Heart right ventricle (tissue), 16 donors: Measurements from ENCODE around the gene OTUD7B. TPM values are rescaled to one million over a fixed set of nuclear protein-coding genes. Genes with fewer than 3 reads are reported as not detected.

Source experiments
- ATAC-seq, 8 donors: fragments of 200-7000 bp; cut with Tn5 transposase; one replicate each; pipeline ENCODE4 v1.9.1; 2020; ENCODE audit warnings: mild to moderate bottlenecking in 8 of 8, moderate library complexity in 8 of 8, moderate number of reproducible peaks in 1 of 8
- DNase-seq, 2 donors: peaks; one replicate each; pipeline ENCODE4 v3.0.0-alpha.2; 2020
- H3K27ac ChIP-seq, 10 donors: fragments of 200-600 bp; sonication (generic) in 2 of 10; one replicate each; pipeline versions ENCODE4 v1.5.0 to v1.8.0; 2020 to 2022; ENCODE audit warnings: mild to moderate bottlenecking in 3 of 10
- H3K27me3 ChIP-seq, 7 donors: fragments of 200-600 bp; one replicate each; pipeline ENCODE4 v1.8.0; 2021 to 2022; ENCODE audit warnings: mild to moderate bottlenecking in 2 of 7
- H3K36me3 ChIP-seq, 9 donors: fragments of 200-600 bp; sonication (generic) in 1 of 9; one replicate each; pipeline versions ENCODE4 v1.5.0 to v1.8.0; 2020 to 2022; ENCODE audit warnings: mild to moderate bottlenecking in 2 of 9
- H3K4me1 ChIP-seq, 9 donors: fragments of 200-600 bp; sonication (generic) in 1 of 9; one replicate each; pipeline versions ENCODE4 v1.5.0 to v1.8.0; 2020 to 2022; ENCODE audit warnings: mild to moderate bottlenecking in 4 of 9
- H3K4me3 ChIP-seq, 10 donors: fragments of 200-600 bp; sonication (generic) in 2 of 10; one replicate each; pipeline versions ENCODE4 v1.5.0 to v1.8.0; 2020 to 2022; ENCODE audit warnings: mild to moderate bottlenecking in 7 of 10, moderate library complexity in 2 of 10
- H3K9me3 ChIP-seq, 11 donors: fragments of 200-600 bp in 10 of 11; sonication (generic) in 2 of 11; one replicate each; pipeline versions ENCODE4 v1.5.0 to v1.8.0; 2013 to 2022; ENCODE audit warnings: mild to moderate bottlenecking in 2 of 11, control low read depth in 1 of 11, moderate library complexity in 1 of 11
- WGBS, 2 donors: extraction: QIAGEN DNeasy Blood & Tissue Kit; methylation state at CpG; one replicate each; pipeline ENCODE4 v1.1.7; 2013; ENCODE audit warnings: inconsistent platforms in 1 of 2; 5-methylcytosine and 5-hydroxymethylcytosine counted together
- intact Hi-C, 10 donors: fragments of 100-400 bp; cut with DNase I; formaldehyde crosslinking; loops; one replicate each; pipeline versions ENCODE4 v1.11.1 to v1.14.2; 2022
- polyA plus RNA-seq, 2 donors: library from polyadenylated mRNA; stranded (reverse); fragments of 200-250 nt; gene quantifications; one replicate each; pipeline ENCODE4 v1.2.3, GENCODE V29; 2013
- total RNA-seq, 10 donors: library from RNA; stranded (reverse); fragmentation: NEBNext Ultra II Directional in 3 of 10; extraction: Animal tissue kit (Norgen Biotek cat#: 25700) in 3 of 10; gene quantifications; one replicate each; pipeline versions ENCODE4 v1.2.1 to v1.2.4, GENCODE V29; 2021 to 2023
- TF ChIP-seq, protein P1 (sequence below), 9 donors: fragments of 200-600 bp; sonication (generic) in 2 of 9; IDR thresholded peaks; one replicate each; pipeline versions ENCODE4 v1.5.0 to v1.8.0; 2021 to 2022; ENCODE audit warnings: antibody characterized with exemption in 9 of 9, mild to moderate bottlenecking in 5 of 9, moderate library complexity in 1 of 9
- donor health status: Arrhythmogenic right ventricular cardiomyopathy.
- donor health status: ischemic (EF 13 %, LVEDD 7.1; RV severe dilation, severe dysfunction).
- donor health status: healthy with polysubstance abuse.
- donor health status: DM: no; HTN: yes; CAD: no.
- donor health status: DM: no; HTN: no; CAD: no.
- donor health status: ischemic (EF 25% LVEDD 6.9; RV normal size, moderate dysfunction).
- donor health status: ischemic (EF 25% LVEDD 5.7; RV mildly dilated, moderate dysfunction).
- donor health status: healthy.
- donor health status: DM: yes; HTN: yes; CAD: no.
- donor health status: Ischemic cardiomyopathy.
- donor health status: ischemic (EF 35%, LVEDD 5.7; RV mildly dilated, moderate dysfunction).
- donor health status: nonischemic (EF 11% LVEDD 7.7; RV severe dilation, severe dysfunction).
- donor health status: DM: yes; HTN: yes; CAD: no.
- donor health status: PGD.
- donor health status: ischemic (EF 29% LVEDD 5.4; RV normal size, mild dysfunction).
- donor health status: nonischemic (EF 23%, LVEDD 6.1; RV moderate dilation, normal function).

Gene OTUD7B
- total and polyA plus RNA-seq, 12 donors, result 3.1 to 34.4 (median 28.1) TPM

GRCh38 chr1:149925751-149926150 is 84.8 kb downstream of the OTUD7B start:
- Histone ChIP-seq H3K27me3 (no peaks in the 10 kb centered on the region), H3K36me3 (peaks cover 0 to 68% (median 44%) of the 10 kb centered on the region in 9 donors), H3K4me3 (peak overlapping the region in 1 of 10 donors; percentile 98), H3K4me1 (peaks cover 5 to 51% (median 33%) of the 10 kb centered on the region in 9 donors), H3K27ac (no peak overlapping the region), H3K9me3 (no peaks in the 10 kb centered on the region)
- DNase-seq (no peak), ATAC-seq (no peak)
- WGBS, 2 donors, result 78 to 93% methylated on average over 2 of the region's 2 CpGs
- TF ChIP-seq, protein P1, sequence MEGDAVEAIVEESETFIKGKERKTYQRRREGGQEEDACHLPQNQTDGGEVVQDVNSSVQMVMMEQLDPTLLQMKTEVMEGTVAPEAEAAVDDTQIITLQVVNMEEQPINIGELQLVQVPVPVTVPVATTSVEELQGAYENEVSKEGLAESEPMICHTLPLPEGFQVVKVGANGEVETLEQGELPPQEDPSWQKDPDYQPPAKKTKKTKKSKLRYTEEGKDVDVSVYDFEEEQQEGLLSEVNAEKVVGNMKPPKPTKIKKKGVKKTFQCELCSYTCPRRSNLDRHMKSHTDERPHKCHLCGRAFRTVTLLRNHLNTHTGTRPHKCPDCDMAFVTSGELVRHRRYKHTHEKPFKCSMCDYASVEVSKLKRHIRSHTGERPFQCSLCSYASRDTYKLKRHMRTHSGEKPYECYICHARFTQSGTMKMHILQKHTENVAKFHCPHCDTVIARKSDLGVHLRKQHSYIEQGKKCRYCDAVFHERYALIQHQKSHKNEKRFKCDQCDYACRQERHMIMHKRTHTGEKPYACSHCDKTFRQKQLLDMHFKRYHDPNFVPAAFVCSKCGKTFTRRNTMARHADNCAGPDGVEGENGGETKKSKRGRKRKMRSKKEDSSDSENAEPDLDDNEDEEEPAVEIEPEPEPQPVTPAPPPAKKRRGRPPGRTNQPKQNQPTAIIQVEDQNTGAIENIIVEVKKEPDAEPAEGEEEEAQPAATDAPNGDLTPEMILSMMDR (IDR thresholded peaks at IDR 0.05), result no peak
- intact Hi-C loops, result loop anchor here in 3 of 10 donors (2.0 to 5.0 kb wide), 2 partner anchors 33 to 37 kb away; no protein-coding TSS in a partner anchor

GRCh38 chr1:149925345-149925744 is 85.2 kb downstream of the OTUD7B start:
- Histone ChIP-seq H3K27ac (no peak overlapping the region), H3K27me3 (no peaks in the 10 kb centered on the region), H3K9me3 (no peaks in the 10 kb centered on the region), H3K4me3 (no peak overlapping the region), H3K36me3 (peaks cover 0 to 64% (median 44%) of the 10 kb centered on the region in 9 donors), H3K4me1 (peaks cover 5 to 47% (median 33%) of the 10 kb centered on the region in 9 donors)
- intact Hi-C loops, result loop anchor here in 2 of 10 donors (5.0 kb wide), 1 partner anchor 33 kb away; no protein-coding TSS in a partner anchor
- ATAC-seq (no peak), DNase-seq (no peak)
- TF ChIP-seq, protein P1 (IDR thresholded peaks at IDR 0.05), result no peak
- WGBS, 2 donors, result 50 to 52% methylated on average over 3 of the region's 3 CpGs

- Histone ChIP-seq H3K27ac (no peak overlapping the region), H3K4me3 (no peak overlapping the region), H3K36me3 (peaks cover 0 to 58% (median 44%) of the 10 kb centered on the region in 9 donors), H3K4me1 (peaks cover 5 to 34% (median 30%) of the 10 kb centered on the region in 9 donors), H3K27me3 (peaks cover 0 to 3% (median 0%) of the 10 kb centered on the region in 7 donors), H3K9me3 (no peaks in the 10 kb centered on the region)
- intact Hi-C loops, result loop anchor here in 1 of 10 donors (2.0 kb wide), 1 partner anchor 21 kb away; no protein-coding TSS in a partner anchor
- ATAC-seq (no peak), DNase-seq (no peak)
- 80 to 85% methylated on average over 10 of the region's 10 CpGs for WGBS, 2 donors
- TF ChIP-seq, protein P1 (IDR thresholded peaks at IDR 0.05), result no peak
Observed at GRCh38 chr1:149923626-149924025, 86.9 kb downstream of the OTUD7B start.

- Histone ChIP-seq H3K36me3 (peaks cover 0 to 16% (median 5%) of the 10 kb centered on the region in 9 donors), H3K9me3 (no peaks in the 10 kb centered on the region), H3K27ac (no peak within 1 kb of the TSS), H3K4me3 (peak within 1 kb of the TSS; percentile 6 to 53 (median 48)), H3K27me3 (peaks cover 0 to 26% (median 6%) of the 10 kb centered on the region in 7 donors), H3K4me1 (peaks cover 0 to 16% (median 0%) of the 10 kb centered on the region in 9 donors)
- intact Hi-C loops, result no loop called here
- DNase-seq, result peak in 1 of 2 donors; percentile 26
- WGBS, 2 donors, result 1 to 2% methylated on average over 24 of the region's 24 CpGs
- peak in 5 of 8 donors; percentile 24 to 68 (median 56) for ATAC-seq
- TF ChIP-seq, protein P1 (IDR thresholded peaks at IDR 0.05), result no peak
Observed at GRCh38 chr1:149917571-149918144, 92.9 kb downstream of the OTUD7B start, which contains the start of gene SV2A. TSS of gene SV2A (minus strand) at chr1:149917844. CDS start at chr1:149913840, 4,004 bp downstream.
